Gastrocnemius medialis (tissue), 4 donors: ENCODE data around the gene TTC21B. TPM values are rescaled to one million over a fixed set of nuclear protein-coding genes. Genes with fewer than 3 reads are reported as not detected.
A peak's percentile ranks its signal among the peaks of the same experiment; 100 is the strongest.

Source experiments
- ATAC-seq, 2 donors: fragments of 150-250 bp; one replicate each; pipeline ENCODE4 v1.9.1; 2016
- DNase-seq, 2 donors: peaks; one replicate each; pipeline ENCODE4 v3.0.0-alpha.2; 2019
- H3K27ac ChIP-seq, 4 donors: fragments of 200-600 bp; sonication (generic); 1 replicate in 1 of 4; 2 replicates in 3 of 4; pipeline ENCODE4 v1.5.1; 2016 to 2018; ENCODE audit warnings: mild to moderate bottlenecking in 2 of 4, moderate library complexity in 1 of 4
- H3K27me3 ChIP-seq, 3 donors: fragments of 200-600 bp; sonication (generic) in 2 of 3; 1 replicate in 1 of 3; 2 replicates in 2 of 3; pipeline versions ENCODE4 v1.5.1 to v1.6.0; 2016 to 2019; ENCODE audit warnings: mild to moderate bottlenecking in 1 of 3, moderate library complexity in 1 of 3
- H3K36me3 ChIP-seq, 2 donors: fragments of 200-600 bp; sonication (generic) in 1 of 2; one replicate each; pipeline ENCODE4 v1.5.1; 2017 to 2018
- H3K4me1 ChIP-seq, 2 donors: fragments of 200-600 bp; sonication (generic) in 1 of 2; one replicate each; pipeline ENCODE4 v1.5.1; 2016 to 2017; ENCODE audit warnings: mild to moderate bottlenecking in 2 of 2
- H3K4me3 ChIP-seq, 4 donors: fragments of 200-600 bp; sonication (generic) in 3 of 4; 1 replicate in 1 of 4; 2 replicates in 3 of 4; pipeline ENCODE4 v1.5.1; 2016 to 2019; ENCODE audit warnings: mild to moderate bottlenecking in 2 of 4
- H3K9me3 ChIP-seq, 3 donors: fragments of 200-600 bp; sonication (generic) in 2 of 3; 1 replicate in 1 of 3; 2 replicates in 2 of 3; pipeline ENCODE4 v1.5.1; 2016 to 2019
- POLR2A ChIP-seq, 2 donors: fragments of 450-650 bp; IDR thresholded peaks; one replicate each; pipeline ENCODE4 v1.6.1; 2017; ENCODE audit warnings: antibody characterized with exemption in 2 of 2, mild to moderate bottlenecking in 2 of 2, moderate library complexity in 2 of 2
- in situ Hi-C, 4 donors: fragments of 200-750 bp; cut with MboI; loops; one replicate each; pipeline versions ENCODE4 v1.15.0 to v1.8.0; 2017; ENCODE audit warnings: low sequenced_read_pairs in 4 of 4
- intact Hi-C: fragments of 100-400 bp; cut with DNase I; formaldehyde crosslinking; loops from one replicate; pipeline ENCODE4 v1.15.1; 2023; ENCODE audit warnings: low total_unique reads
- total RNA-seq, 4 donors: library from RNA; depleted of rRNA; stranded (reverse); fragments of >200 nt; gene quantifications; one replicate each; pipeline versions ENCODE4 v1.1.0 to v1.2.3, GENCODE V29; 2016
- TF ChIP-seq, protein P1 (sequence below), 5 experiments: fragments of 450-650 bp in 3 of 5; fragments of 200-600 bp in 2 of 5; sonication (generic) in 2 of 5; IDR thresholded peaks in 4 of 5; conservative IDR thresholded peaks in 1 of 5; 1 replicate in 4 of 5; 2 replicates in 1 of 5; pipeline ENCODE4 v1.5.1; 2016 to 2019; ENCODE audit warnings: antibody characterized with exemption in 5 of 5, mild to moderate bottlenecking in 3 of 5, moderate library complexity in 3 of 5

TTC21B gene
- total RNA-seq = 10 to 100 TPM; 11.2 to 17.8 (median 13.0) TPM

DNA sequence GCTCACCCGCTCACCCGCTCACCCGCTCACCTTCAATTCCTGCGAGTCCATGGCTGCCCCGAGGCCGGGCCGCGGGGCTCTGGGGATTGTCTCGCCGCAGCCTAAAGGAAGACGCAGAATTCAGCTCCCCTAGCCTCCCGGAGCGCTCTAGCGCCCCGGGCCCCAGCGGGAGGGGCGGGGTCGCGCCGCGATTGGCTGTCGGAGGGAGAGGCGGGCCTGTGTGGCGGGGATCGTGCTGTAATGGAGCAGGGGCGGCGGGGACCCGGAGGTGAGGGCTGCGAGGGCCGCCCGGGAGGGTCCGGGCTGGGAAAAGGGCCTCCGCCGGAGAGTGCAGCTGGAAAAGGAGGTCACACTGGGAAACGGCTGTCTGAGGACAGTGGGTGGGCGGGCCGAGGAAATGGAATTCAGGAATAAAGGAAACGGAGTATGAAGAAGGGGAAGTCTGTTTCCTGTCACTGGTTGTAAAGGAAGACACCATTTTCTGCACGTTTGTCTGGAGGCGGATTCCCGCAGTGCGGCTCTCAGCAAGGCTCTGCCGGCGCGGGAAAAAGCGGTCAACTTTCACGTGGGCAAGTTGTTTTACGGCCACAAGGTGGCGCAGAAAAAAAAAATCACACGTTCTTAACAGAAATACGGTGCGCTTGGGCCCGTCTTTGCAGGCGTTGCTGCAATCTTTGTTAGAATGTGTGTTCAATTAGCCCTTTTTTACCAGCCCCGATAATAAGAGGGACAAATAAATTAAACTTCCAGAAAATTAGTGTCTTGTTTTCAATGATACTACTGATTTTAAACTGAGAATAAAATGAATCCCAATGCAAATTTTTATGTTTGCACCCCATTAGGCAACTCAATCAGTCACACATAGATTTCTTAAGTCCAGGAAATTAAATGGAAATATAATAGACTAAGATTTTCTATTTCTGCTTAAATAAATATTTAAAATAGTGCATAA is at the start of gene TTC21B:
Gene TTC21B (minus strand): TSS at position 122 of the 952 bp plus-strand sequence. CDS start 71 bp downstream, at position 51.
- H3K36me3 ChIP-seq = peaks cover 0 to 5% of the 10 kb centered on the region in 2 donors
- ATAC-seq = peak; percentile 91 to 95
- peaks cover 23 to 28% of the 10 kb centered on the region in 2 donors for H3K4me1 ChIP-seq
- peak; percentile 49 to 72 for TF ChIP-seq POLR2A (IDR thresholded peaks at IDR 0.05)
- TF ChIP-seq, protein P1, sequence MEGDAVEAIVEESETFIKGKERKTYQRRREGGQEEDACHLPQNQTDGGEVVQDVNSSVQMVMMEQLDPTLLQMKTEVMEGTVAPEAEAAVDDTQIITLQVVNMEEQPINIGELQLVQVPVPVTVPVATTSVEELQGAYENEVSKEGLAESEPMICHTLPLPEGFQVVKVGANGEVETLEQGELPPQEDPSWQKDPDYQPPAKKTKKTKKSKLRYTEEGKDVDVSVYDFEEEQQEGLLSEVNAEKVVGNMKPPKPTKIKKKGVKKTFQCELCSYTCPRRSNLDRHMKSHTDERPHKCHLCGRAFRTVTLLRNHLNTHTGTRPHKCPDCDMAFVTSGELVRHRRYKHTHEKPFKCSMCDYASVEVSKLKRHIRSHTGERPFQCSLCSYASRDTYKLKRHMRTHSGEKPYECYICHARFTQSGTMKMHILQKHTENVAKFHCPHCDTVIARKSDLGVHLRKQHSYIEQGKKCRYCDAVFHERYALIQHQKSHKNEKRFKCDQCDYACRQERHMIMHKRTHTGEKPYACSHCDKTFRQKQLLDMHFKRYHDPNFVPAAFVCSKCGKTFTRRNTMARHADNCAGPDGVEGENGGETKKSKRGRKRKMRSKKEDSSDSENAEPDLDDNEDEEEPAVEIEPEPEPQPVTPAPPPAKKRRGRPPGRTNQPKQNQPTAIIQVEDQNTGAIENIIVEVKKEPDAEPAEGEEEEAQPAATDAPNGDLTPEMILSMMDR (IDR thresholded peaks at IDR 0.05 in 4 of 5, conservative IDR thresholded peaks at IDR 0.05 in 1 of 5) = peak; percentile 80 to 86 (median 83)
- peak; percentile 90 to 91 for DNase-seq
- H3K27me3 ChIP-seq = no peaks in the 10 kb centered on the region
- intact Hi-C loops (loop anchor here (2.0 kb wide), 1 partner anchor 173 kb away; no protein-coding TSS in a partner anchor), in situ Hi-C loops (loop anchor here in 3 of 4 donors (10.0 to 25.0 kb wide), 2 partner anchors 171 to 183 kb away; partner anchors contain the start of gene SCN1A (in 3 of the 3))
- no peaks in the 10 kb centered on the region for H3K9me3 ChIP-seq
- H3K27ac ChIP-seq = peak within 1 kb of the TSS; percentile 85 to 93 (median 88)
- peak within 1 kb of the TSS; percentile 77 to 96 (median 84) for H3K4me3 ChIP-seq

- DNase-seq (no peak), ATAC-seq (no peak)
- Histone ChIP-seq H3K27me3 (no peaks in the 10 kb centered on the region), H3K27ac (no peak overlapping the region), H3K4me1 (no peaks in the 10 kb centered on the region), H3K36me3 (no peaks in the 10 kb centered on the region), H3K9me3 (no peaks in the 10 kb centered on the region), H3K4me3 (no peak overlapping the region)
- intact Hi-C loops (no loop called here), in situ Hi-C loops (no loop called here)
- TF ChIP-seq, protein P1 (IDR thresholded peaks at IDR 0.05 in 4 of 5, conservative IDR thresholded peaks at IDR 0.05 in 1 of 5) = no peak
- no peak for TF ChIP-seq POLR2A (IDR thresholded peaks at IDR 0.05)
Measured at GRCh38 chr2:166000401-166000800, 46.8 kb upstream of the TTC21B start.

DNA sequence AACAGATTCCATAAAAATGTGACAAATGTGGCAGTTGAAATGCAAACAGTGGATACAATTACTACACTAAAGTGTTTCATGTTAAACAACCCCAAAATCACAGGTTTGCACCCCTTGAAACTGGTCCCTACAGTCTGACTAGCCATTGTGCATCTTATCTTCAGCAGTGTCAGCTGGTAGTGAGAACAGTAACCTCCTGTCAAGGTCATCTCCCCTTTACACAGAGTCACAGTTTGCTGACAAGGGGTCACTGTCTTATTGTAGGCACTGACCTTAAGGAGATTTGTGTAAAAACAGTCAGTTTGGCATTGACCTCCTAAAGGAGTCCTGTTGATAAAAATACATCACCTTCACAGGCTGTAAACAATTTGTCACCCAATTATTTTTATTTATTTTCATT is 37.3 kb upstream of the TTC21B start:
- DNase-seq (no peak), ATAC-seq (no peak)
- intact Hi-C loops (no loop called here), in situ Hi-C loops (no loop called here)
- no peaks in the 10 kb centered on the region for H3K36me3 ChIP-seq
- H3K27me3 ChIP-seq = no peaks in the 10 kb centered on the region
- H3K9me3 ChIP-seq = no peaks in the 10 kb centered on the region
- no peak overlapping the region for H3K4me3 ChIP-seq
- no peak for TF ChIP-seq POLR2A (IDR thresholded peaks at IDR 0.05)
- TF ChIP-seq, protein P1 (IDR thresholded peaks at IDR 0.05 in 4 of 5, conservative IDR thresholded peaks at IDR 0.05 in 1 of 5) = no peak
- no peaks in the 10 kb centered on the region for H3K4me1 ChIP-seq
- no peak overlapping the region for H3K27ac ChIP-seq

DNA sequence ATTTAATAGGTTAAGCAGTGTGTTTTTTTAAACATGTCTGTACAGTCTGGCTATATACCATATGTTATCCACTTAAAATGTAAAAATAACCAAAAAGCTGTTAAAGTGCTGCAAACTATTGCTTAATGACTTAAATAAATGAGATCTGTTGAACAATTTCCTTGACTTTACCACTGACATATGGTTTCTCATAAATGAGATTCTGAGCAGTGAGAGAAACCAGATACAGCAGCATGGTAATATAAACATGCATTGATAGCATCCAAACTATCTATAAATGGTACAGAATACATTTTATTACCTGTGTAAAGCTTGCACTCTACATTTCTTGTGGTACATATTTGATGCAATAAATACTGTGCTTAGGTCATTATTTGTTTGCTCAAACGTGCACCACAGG is 36.3 kb upstream of the TTC21B start:
- Histone ChIP-seq H3K27me3 (no peaks in the 10 kb centered on the region), H3K9me3 (no peaks in the 10 kb centered on the region), H3K4me1 (no peaks in the 10 kb centered on the region), H3K27ac (no peak overlapping the region), H3K36me3 (no peaks in the 10 kb centered on the region), H3K4me3 (no peak overlapping the region)
- DNase-seq (no peak), ATAC-seq (no peak)
- in situ Hi-C loops = no loop called here
- TF ChIP-seq, protein P1 (IDR thresholded peaks at IDR 0.05 in 4 of 5, conservative IDR thresholded peaks at IDR 0.05 in 1 of 5) = no peak
- intact Hi-C loops = no loop called here
